BE2C (cell line): ENCODE data around the gene ADGB.

Source experiments
- DNase-seq: peaks from one replicate; pipeline ENCODE4 v3.0.0-alpha.2; 2020
- H3K27me3 ChIP-seq: fragments of 250-450 bp; sonication (Bioruptor Pico); 2 replicates; pipeline ENCODE4 v1.5.1; 2020; ENCODE audit warnings: mild to moderate bottlenecking
- H3K36me3 ChIP-seq: fragments of 250-450 bp; sonication (Bioruptor Pico); 2 replicates; pipeline ENCODE4 v1.5.1; 2020; ENCODE audit warnings: mild to moderate bottlenecking
- H3K4me1 ChIP-seq: fragments of 250-450 bp; sonication (Bioruptor Pico); 2 replicates; pipeline ENCODE4 v1.5.1; 2020
- H3K4me3 ChIP-seq: 2 replicates; pipeline ENCODE4 v1.5.1; 2011; ENCODE audit warnings: low read depth, low read length
- H3K9me3 ChIP-seq: fragments of 250-450 bp; sonication (Bioruptor Pico); 2 replicates; pipeline ENCODE4 v1.5.1; 2020
- TF ChIP-seq, protein P1 (sequence below): IDR thresholded peaks from 2 replicates; pipeline ENCODE4 v1.5.1; 2012; ENCODE audit warnings: mild to moderate bottlenecking, low read depth, low read length

The ADGB gene

DNA sequence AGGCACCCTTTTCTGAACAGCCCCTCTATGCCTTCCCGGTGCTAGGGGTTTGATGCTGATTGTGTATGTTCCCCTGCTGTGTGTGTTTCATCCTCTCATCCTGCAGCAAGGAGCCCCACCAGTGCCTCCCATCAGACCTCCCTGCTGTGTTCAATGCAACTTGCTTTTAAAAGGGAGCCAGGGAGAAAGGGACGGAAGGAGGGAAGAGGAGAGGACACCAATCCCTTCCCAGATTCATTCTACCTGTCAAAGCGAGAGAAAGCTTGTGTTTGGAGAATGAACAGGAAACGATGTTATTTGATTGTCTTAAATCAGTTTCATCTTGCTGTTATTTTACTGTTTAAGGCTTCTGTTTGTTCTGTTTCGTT lies 259.2 kb downstream of the ADGB start:
- no peaks in the 10 kb centered on the region for H3K27me3 ChIP-seq
- no peaks in the 10 kb centered on the region for H3K36me3 ChIP-seq
- peak overlapping the region; percentile 54 for H3K4me3 ChIP-seq
- H3K4me1 ChIP-seq: peaks cover 9% of the 10 kb centered on the region
- DNase-seq: peak; percentile 52
- TF ChIP-seq, protein P1, sequence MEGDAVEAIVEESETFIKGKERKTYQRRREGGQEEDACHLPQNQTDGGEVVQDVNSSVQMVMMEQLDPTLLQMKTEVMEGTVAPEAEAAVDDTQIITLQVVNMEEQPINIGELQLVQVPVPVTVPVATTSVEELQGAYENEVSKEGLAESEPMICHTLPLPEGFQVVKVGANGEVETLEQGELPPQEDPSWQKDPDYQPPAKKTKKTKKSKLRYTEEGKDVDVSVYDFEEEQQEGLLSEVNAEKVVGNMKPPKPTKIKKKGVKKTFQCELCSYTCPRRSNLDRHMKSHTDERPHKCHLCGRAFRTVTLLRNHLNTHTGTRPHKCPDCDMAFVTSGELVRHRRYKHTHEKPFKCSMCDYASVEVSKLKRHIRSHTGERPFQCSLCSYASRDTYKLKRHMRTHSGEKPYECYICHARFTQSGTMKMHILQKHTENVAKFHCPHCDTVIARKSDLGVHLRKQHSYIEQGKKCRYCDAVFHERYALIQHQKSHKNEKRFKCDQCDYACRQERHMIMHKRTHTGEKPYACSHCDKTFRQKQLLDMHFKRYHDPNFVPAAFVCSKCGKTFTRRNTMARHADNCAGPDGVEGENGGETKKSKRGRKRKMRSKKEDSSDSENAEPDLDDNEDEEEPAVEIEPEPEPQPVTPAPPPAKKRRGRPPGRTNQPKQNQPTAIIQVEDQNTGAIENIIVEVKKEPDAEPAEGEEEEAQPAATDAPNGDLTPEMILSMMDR: no peak
- no peaks in the 10 kb centered on the region for H3K9me3 ChIP-seq

DNA sequence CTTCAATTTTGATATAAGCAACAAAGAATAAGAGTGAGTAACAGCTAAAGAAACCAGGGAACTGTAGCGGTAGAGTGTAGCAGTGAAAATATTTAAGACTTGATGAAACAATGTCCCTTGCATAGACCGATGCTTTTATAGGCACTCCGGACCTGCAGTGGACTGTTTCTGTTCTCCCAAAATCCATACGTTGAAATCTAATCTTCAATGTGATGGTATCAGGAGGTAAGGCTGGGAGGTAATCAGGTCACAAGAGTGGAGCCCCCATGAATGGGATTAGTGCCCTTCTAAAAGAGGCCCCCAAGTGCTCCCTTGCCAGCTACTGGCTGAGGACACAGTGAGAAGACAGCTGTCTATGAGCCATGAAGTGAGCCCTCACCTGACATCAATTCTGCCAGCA lies 260.4 kb downstream of the ADGB start:
- DNase-seq: no peak
- Histone ChIP-seq H3K4me1 (peaks cover 9% of the 10 kb centered on the region), H3K9me3 (no peaks in the 10 kb centered on the region), H3K36me3 (no peaks in the 10 kb centered on the region), H3K4me3 (no peak overlapping the region), H3K27me3 (no peaks in the 10 kb centered on the region)
- TF ChIP-seq, protein P1: no peak

DNA sequence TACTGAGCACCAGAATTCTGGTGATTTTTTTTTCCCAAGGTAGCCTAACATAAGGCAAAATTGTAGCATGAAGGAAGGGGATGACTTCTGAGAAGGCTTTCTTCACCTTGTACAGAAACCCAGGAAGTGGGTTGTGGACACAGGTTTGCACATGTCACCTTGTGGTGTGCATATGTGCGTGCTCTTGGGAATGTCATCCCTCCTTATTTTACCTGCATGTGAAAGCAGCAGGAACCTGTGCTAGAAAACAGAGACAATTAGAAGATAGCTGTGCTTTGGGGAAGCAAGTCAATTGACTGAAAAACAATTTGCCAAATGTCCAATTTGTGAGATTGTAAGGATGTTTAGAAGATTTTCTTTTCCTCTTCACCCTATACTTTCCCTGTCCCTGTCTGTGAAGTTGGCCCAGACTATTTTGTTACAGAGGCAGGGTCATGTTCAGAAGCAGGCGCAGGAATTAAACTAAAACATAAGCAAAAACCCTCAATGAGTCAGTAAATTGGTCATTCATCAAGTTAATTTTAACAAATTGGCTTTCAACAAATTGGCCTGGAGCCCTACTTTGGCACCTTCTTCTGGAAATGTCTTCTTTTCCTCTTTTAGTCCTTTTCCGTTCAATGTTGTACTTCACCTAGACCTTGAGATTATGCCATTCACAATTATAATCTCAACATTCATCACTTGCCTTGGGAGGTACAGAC lies 261.2 kb downstream of the ADGB start:
- DNase-seq: no peak

DNA sequence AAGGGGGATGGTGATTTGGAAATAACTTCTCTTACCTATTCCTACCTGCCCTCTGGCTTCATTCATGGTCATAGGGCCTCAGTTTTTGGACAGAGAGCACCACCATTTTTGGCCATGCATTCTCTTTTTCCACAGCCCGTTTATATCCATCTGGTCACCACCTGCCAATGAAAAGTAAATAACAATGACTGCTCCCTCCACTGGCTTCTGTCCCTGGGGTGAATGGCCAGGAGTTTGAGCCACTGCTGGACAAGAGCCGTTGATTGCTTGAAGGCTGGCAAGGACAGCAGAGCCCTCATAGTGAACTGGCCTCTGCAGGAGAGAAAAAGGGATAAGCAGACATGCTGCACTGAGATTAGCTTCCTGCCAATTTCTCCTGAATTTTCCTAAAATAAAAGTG lies 261.8 kb downstream of the ADGB start:
- Histone ChIP-seq H3K27me3 (no peaks in the 10 kb centered on the region), H3K36me3 (no peaks in the 10 kb centered on the region), H3K4me1 (peaks cover 9% of the 10 kb centered on the region), H3K4me3 (no peak overlapping the region), H3K9me3 (no peaks in the 10 kb centered on the region)
- DNase-seq: no peak
- TF ChIP-seq, protein P1: no peak

More for the DNA sequence above, 261.2 kb downstream of the ADGB start:
- Histone ChIP-seq H3K27me3 (no peaks in the 10 kb centered on the region), H3K9me3 (no peaks in the 10 kb centered on the region), H3K4me3 (no peak overlapping the region), H3K4me1 (peaks cover 9% of the 10 kb centered on the region), H3K36me3 (no peaks in the 10 kb centered on the region)
- TF ChIP-seq, protein P1: no peak

DNA sequence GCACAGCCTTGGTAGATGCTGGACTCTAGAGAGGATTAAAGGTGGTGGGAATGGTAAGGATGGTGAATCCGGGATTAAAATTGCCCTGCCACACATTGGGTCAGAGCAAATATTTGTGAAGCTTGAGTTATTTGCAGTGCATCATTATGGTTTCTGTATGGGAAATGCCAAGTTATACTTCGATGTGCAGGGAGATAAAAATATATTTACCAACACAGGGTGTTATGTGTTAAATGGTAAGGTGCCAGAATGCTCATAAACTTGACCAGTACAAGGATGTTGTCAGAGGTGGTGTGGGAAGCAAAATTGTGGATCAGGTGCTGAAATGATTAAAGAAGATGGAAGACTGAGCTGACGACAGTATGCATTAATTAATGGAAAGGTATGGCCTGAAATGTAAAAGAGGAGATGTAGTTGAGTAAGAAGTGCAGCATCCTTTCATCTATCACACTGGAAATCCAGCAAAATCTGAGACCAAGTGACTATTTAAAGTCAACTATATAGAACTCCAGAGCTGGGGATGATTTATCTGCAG lies 262.3 kb downstream of the ADGB start:
- no peak overlapping the region for H3K4me3 ChIP-seq
- H3K9me3 ChIP-seq: no peaks in the 10 kb centered on the region
- TF ChIP-seq, protein P1: no peak
- H3K27me3 ChIP-seq: no peaks in the 10 kb centered on the region
- no peak for DNase-seq
- peaks cover 9% of the 10 kb centered on the region for H3K4me1 ChIP-seq
- H3K36me3 ChIP-seq: no peaks in the 10 kb centered on the region

DNA sequence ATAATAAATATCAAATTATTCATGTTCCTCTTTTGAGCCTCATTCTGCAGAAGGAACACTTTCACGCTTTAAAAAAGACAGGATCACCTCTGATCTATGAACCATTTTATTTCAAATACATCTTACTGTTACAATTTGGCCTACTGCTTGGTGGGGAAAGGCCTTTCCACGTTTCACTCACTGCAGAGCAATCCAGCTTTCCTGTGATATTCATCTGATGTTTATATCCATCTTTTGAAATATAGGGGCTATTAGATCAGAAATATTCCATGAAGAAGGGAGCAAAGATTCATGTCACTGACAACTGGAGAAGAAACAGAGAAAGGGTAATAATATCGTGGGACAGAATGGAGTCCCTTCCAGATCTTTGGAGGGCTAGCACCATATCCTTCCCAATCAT lies 262.9 kb downstream of the ADGB start:
- TF ChIP-seq, protein P1: no peak
- H3K27me3 ChIP-seq: no peaks in the 10 kb centered on the region
- H3K9me3 ChIP-seq: no peaks in the 10 kb centered on the region
- DNase-seq: no peak
- H3K4me1 ChIP-seq: peaks cover 9% of the 10 kb centered on the region
- no peaks in the 10 kb centered on the region for H3K36me3 ChIP-seq
- no peak overlapping the region for H3K4me3 ChIP-seq
